GM19463 (cell line): ENCODE measurements around the gene DCTN2.
"Not testable (repeated sequence)": the region's sequence is repeated elsewhere in the genome, so short reads cannot be mapped to it uniquely, and the experiment has no call there.

Experiments
- ATAC-seq: cut with Tn5 transposase; IDR thresholded peaks from one replicate; pipeline ENCODE4 v1.9.1; 2021; ENCODE audit warnings: mild to moderate bottlenecking, moderate library complexity; ENCODE audit not compliant: unreplicated experiment

The DCTN2 gene

DNA sequence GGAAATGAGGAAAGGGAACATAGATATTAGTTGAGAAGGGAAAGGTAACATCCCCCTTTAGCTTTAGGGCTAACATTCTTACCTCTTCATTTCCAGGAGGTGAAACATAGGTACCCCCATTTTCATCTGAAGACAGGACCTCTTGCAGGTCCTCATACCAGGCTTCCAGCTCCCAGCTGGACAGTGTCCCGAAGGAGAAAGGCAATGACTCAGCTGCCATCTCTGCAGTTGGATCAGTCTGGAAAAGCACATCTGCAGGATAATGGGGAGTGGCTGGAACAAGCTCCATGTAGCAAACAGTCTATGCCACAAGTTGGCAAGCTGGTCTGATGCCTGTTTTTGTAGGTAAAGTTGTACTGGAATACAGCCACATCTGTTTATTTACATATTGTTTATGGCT is 29.8 kb downstream of the DCTN2 start:
- no peak for ATAC-seq

DNA sequence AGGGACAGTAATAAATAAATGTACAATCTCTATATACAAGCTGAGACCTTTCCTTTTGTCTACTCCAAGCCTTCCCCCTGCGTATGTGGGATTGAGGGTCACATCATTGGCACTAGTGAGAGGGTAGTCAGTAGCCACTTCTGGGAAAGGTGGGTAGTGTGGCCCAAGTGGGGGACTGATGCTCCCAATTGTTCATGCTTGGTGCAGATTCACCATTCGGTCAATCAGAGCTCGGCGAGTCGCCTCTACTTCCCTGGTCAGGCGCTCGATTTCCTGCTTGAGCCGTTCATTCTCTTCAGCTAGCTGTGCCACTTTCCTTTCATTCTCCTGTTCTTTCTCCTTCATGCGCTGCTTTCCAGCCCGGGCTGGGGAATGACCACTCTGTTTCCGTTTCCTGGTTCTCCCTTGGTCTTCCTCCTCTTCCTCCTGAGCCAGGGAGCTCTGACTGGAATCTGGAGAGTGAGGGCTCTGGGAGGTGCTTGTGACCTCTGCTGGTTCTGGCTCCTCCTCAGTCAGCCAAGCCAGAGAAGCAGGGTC is 30.3 kb downstream of the DCTN2 start:
- ATAC-seq = no peak

DNA sequence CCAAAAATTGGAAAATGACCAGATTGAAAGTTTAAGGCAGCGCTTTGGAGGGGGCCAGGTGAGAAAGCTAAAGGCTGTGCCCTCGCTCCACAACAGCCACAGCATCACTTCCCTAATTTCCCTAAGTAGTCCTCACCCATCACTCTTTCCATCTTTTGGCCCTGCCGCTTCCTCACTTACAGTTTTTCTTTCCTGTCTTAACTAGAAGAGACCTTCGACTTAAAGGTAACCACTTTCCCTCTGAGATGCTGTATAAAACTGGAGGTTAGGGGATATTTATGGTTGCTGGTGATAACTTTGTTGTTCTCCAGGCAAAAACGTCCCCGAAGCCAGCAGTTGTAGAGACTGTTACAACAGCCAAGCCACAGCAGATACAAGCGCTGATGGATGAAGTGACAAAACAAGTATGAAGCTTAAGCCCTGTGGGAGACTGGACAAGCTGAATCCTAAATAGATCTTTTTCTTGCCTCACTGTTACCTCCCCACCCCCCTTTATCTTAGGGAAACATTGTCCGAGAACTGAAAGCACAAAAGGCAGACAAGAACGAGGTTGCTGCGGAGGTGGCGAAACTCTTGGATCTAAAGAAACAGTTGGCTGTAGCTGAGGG is 31.0 kb downstream of the DCTN2 start:
- no peak for ATAC-seq

DNA sequence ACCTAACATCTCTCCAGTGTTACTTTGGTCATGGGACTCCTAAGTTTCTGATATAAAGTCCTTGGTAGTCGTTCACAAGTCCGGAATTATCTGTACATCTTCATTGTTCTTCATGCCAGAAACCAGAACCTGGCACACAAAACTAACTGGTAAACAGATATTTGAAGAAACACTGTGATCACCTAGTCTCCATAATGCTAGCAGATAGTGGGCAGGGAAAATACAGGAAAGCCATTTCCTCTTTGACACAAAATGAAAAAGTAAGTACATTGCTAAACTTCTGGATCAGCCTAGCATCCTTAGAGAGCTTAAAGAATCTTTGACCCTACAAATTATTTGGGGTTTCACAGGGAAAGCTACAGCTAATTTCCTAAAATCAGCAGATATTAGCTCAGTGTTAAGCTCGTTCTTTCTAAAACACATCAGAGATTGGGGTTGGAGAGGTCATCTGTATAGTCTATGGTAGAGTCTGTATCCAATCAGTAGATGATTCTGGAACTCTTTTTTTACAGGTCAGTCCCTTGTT is 31.5 kb downstream of the DCTN2 start:
- ATAC-seq = no peak

DNA sequence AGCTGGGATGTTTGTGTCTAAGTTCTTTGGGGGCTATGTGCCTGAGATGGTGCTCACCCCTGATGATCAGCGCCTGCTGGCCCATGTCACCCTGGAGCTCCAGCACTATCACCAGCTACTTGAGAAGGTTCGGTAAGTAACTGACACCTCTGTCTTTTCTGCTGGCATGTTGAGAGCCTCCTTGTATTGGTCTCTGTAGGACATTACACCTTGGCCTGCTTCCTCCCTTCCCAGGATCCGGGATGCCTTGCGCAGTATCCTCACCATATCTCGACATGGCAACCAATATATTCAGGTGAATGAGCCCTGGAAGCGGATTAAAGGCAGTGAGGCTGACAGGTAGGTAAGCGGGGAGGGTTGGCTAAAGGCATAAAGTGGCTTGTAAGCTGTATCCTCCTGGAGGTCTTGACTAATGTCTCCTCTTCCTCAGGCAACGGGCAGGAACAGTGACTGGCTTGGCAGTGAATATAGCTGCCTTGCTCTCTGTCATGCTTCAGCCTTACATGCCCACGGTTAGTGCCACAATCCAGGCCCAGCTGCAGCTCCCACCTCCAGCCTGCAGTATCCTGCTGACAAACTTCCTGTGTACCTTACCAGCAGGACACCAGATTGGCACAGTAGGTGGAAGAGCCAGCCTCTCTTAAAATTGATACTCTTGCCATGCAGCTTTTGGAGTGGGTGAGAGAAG is 32.1 kb downstream of the DCTN2 start:
- ATAC-seq = no peak

DNA sequence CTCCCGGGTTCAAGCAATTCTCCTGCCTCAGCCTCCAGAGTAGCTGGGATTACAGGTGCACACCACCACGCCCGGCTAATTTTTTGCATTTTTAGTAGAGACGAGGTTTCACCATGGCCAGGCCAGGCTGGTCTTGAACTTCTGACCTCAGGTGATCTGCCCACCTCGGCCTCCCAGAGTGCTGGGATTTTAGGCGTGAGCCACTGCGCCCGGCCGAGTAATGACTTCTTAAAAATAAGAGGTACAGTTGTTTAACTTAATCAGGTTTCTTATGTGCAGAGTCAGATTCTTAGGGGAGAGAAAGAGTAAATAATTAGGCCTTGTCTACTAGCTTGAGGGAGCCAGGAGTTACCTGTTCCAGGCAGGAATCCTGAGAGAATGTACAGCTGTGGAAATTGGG is 32.7 kb downstream of the DCTN2 start:
- ATAC-seq = not testable (repeated sequence)

DNA sequence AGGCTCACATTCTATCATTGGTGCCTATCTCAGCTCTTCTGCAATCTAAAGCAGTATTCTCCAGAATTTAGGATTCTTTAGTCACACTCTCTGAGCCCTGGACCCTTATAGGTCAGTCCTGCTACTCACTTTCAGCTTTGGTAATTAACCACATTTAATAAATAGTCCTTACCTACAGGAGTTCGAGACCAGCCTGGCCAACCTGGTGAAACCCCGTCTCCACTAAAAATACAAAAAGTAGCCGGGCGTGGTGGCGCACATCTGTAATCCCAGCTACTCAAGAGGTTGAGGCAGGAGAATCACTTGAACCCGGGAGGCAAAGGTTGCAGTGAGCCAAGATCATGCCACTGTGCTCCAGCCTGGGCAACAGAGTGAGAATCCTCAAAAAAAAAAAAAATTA is 33.3 kb downstream of the DCTN2 start:
- not testable (repeated sequence) for ATAC-seq

DNA sequence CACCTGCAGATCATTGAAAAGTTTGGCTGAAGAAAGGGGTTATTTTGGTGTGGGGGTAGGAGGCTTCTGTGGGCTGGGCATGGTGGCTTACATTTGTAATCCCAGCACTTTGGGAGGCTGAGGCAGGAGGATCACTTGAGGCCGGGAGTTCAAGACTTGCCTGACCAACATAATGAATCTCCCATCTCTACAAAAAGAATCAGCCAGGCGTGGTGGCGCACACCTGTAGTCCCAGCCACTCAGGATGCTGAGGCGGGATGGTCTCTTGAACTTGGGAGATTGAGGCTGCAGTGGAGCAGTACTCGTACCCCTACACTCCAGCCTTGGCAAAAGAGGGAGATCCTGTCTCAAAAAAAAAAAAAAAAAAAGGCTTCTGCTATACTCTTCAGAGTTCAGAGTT is 33.7 kb downstream of the DCTN2 start:
- no peak for ATAC-seq

DNA sequence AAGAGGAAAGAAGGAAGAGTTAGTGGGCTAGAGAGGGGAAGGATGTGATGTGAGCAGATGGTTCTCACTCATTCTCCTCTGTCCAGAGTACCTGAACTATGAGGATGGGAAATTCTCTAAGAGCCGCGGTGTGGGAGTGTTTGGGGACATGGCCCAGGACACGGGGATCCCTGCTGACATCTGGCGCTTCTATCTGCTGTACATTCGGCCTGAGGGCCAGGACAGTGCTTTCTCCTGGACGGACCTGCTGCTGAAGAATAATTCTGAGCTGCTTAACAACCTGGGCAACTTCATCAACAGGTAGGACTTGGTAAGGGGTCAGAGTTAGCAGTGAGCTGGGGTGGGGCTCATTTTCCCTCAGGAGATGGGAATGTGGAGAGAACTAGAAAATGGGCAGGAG is 34.3 kb downstream of the DCTN2 start:
- no peak for ATAC-seq

DNA sequence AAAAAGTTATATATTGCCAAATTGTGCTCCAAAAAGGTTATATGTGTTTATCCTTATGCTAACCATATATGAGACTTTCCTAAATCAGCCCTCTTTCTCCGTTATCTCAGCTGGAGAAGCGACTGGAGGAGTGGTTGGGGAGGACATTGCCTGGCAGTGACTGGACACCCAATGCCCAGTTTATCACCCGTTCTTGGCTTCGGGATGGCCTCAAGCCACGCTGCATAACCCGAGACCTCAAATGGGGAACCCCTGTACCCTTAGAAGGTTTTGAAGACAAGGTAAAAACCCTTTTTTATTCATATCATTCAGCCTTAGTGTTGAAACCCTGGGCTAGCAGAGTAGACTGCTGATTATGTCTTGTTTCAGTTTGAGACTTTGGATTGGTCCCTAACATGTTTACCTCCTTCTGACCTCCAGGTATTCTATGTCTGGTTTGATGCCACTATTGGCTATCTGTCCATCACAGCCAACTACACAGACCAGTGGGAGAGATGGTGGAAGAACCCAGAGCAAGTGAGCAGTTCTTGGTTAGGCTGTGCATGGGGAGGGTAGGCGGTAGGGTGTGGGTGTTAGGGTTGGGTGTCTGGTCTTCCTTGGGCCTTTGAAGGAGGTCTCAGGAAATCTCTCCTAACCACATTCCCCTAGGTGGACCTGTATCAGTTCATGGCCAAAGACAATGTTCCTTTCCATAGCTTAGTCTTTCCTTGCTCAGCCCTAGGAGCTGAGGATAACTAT is 35.2 kb downstream of the DCTN2 start:
- no peak for ATAC-seq

DNA sequence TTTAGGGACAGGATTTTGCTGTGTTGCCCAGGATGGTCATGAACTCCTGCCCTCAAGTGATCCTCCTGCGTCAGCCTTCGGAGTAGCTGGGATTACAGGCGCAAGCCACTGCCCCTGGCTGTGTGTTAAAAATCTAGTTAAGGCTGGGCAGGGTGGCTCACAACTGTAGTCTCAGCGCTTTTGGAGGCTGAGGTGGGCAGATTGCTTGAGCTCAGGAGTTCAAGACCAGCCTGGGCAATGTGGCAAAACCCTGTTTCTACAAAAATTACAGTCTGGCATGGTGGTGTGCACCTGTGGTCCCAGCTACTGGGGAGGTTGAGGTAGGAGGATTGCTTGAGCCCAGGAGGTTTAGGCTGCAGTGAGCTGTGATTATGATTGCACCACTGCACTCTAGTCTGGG is 35.8 kb downstream of the DCTN2 start:
- no peak for ATAC-seq

DNA sequence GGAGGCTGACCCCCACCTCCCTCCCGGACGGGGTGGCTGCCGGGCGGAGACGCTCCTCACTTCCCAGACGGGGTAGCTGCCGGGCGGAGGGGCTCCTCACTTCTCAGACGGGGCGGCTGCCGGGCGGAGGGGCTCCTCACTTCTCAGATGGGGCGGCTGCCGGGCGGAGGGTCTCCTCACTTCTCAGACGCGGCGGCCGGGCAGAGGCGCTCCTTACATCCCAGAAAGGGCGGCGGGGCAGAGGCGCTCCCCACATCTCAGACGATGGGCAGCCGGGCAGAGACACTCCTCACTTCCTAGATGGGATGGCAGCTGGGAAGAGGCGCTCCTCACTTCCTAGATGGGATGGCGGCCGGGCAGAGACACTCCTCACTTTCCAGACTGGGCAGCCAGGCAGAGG is 39.2 kb downstream of the DCTN2 start:
- not testable (repeated sequence) for ATAC-seq

DNA sequence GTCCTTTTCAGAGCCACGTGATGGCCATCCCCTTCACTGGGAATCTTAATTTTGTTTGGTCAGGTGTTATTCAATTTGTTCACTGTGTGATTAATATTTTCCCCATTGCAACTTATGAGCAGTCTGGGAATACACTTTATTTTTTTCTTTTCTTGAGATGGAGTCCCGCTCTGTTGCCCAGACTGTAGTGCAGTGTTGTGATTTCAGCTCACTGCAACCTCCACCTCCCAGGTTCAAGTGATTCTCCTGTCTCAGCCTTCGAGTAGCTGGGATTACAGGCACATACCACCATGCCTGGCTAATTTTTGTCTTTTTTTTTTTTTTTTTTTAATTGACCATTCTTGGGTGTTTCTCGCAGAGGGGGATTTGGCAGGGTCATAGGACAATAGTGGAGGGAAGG is 40.5 kb downstream of the DCTN2 start:
- ATAC-seq = not testable (repeated sequence)

DNA sequence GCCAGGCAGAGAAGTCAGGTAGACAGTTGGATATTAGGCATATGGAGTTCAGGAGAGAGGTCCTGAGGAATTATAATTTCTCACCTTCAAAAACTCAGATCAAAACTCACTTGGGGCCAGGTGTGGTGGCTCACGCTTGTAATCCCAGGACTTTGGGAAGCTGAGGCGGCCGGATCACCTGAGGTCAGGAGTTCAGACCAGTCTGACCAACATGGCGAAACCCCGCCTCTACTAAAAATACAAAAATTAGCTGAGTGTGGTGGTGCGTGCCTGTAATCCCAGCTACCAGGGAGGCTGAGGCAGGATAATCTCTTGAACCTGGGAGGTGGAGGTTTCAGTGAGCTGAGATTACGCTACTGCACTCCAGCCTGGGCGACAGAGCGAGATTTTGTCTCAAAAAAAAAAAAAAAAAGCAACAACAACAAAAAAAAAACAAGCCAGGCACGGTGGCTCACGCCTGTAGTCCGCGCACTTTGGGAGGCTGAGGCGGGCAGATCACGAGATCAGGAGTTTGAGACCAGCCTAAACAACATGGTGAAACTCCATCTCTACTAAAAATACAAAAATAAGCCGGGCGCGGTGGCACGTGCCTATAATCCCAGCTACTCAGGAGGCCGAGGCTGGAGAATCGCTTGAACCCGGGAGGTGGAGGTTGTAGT is 44.6 kb downstream of the DCTN2 start:
- not testable (repeated sequence) for ATAC-seq

DNA sequence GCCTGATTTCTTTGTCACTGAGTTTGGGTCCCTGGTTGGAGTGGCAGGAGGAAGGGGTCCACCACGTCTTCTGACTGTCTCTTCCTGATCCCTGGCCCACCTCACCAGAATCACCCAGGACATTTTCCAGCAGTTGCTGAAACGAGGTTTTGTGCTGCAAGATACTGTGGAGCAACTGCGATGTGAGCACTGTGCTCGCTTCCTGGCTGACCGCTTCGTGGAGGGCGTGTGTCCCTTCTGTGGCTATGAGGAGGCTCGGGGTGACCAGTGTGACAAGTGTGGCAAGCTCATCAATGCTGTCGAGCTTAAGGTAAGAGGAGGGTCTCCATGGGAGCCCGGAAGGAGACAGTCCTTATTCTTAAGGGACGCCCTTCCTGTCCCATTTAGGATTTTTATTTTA is 46.8 kb downstream of the DCTN2 start:
- ATAC-seq = no peak

DNA sequence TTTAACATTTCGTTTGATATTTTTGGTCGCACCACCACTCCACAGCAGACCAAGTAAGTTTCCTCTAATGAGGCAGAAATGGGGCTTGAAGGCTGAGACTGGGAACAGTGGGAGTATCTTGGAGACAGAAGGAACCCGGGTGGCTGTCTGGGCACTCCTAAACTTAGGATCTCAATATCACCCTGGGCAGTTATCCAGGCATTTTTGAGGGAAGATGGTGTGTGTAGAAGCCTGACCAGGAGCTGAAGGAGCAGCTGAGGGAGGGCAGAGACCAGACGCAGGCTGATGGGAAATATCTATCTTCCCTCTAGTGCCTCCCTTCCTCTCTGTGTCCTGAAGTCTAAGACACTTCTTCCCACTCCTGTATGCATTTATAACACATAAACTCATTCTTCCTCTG is 48.4 kb downstream of the DCTN2 start:
- ATAC-seq = no peak

DNA sequence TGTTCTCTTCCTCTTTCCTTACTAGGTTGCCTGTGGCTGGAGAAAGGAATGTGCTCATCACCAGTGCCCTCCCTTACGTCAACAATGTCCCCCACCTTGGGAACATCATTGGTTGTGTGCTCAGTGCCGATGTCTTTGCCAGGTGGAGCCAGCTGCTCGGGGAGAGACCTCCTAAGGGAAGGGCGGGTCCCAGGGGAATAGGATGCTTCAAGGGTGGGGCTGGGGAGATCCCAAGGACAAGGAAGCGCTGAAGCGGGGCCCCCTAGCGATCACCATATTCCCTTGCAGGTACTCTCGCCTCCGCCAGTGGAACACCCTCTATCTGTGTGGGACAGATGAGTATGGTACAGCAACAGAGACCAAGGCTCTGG is 48.9 kb downstream of the DCTN2 start:
- ATAC-seq = no peak

DNA sequence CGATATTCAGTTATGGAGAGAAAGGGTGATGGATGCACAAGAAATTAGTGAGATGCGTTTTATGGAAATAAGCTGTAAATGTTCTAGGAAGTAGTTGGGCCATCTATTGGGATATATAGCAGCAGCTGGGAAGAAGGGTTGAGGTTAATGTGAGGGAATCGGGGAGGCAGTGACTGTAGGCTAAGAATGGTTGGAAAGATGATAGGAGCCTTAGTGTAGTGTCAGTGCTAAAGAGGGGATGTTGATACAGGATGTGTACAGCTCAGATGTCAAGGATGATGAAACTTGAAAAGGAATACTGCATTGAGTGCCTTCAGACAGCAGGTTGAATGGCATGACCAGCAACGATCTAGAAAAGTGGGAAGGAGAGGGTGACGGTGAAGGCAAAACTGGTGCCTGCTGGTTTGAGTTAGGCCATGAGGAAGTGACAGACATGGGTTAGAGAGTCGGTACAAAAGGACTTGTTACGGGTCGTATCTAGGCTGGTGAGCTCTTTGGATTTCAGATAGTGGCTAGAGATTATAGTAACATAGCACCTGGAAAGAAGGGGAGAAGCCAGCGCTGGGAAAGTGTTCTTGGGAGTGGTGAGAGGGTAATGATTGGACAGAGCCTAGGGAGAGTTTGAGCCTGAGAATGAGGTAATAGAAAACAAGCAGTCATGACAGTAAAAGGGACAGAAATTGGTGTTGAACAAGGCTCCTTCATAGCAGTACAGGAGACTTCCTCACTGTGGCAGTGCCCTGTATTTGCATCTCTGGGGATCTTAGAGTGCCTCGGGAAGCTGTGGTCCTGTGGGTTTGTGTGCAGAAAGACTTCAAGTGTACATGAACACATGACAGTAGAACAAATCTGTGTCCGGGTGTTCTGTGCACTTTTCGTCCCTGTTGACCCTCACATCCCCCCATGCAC is 49.5 kb downstream of the DCTN2 start:
- ATAC-seq = no peak

DNA sequence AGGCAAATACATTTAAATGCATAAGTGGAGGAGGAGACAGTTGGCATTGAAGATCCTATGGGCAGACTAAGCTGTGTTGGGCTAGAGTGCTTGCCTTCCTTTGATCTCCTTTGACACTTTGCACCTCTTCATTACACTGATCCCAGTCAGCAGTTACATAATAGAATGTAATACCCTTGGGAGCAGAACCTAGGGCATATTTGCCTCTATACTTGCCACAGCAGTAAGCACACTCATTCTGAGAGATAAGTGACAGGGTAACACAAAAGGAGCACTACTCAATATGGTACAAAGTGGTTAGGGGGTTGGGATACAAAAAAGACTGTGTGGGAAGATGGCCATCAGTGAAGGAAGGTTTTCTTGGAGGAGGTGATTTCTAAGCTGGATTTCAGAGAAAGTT is 50.2 kb downstream of the DCTN2 start:
- ATAC-seq = no peak

DNA sequence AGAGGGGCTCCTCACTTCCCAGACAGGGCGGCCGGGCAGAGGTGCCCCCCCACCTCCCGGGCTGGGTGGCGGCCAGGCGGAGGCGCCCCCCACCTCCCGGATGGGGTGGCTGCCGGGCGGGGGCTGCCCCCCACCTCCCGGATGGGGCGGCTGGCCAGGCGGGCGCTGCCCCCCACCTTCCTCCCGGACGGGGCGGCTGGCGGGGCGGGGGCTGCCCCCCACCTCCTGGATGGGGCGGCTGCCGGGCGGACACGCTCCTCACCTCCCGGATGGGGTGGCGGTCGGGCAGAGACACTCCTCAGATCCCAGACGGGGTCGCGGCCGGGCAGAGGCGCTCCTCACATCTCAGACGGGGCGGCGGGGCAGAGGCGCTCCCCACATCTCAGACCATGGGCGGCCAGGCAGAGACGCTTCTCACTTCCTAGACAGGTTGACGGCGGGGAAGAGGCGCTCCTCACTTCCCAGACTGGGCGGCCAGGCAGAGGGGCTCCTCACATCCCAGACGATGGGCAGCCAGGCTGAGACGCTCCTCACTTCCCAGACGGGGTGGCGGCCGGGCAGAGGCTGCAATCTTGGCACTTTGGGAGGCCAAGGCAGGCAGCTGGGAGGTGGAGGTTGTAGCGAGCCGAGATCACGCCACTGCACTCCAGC is 51.8 kb downstream of the DCTN2 start:
- not testable (repeated sequence) for ATAC-seq
